Activated CD8-positive, alpha-beta memory T cell treated with anti-CD3 and anti-CD28 coated beads, Interleukin-2, amount 50 U/mL, for 48 hours (primary cell): ENCODE measurements around the gene RNF112.

ENCODE experiments used
- DNase-seq: peaks from one replicate; pipeline ENCODE4 v3.0.0-alpha.2; 2020

The RNF112 gene

GRCh38 chr17:19390951-19391350 lies 20.1 kb upstream of the RNF112 start:
- no peak for DNase-seq

GRCh38 chr17:19391432-19391831 lies 19.6 kb upstream of the RNF112 start:
- DNase-seq: no peak

GRCh38 chr17:19392303-19392702 lies 18.7 kb upstream of the RNF112 start:
- DNase-seq: no peak

GRCh38 chr17:19397556-19398041 lies 13.4 kb upstream of the RNF112 start:
- no peak for DNase-seq

GRCh38 chr17:19398301-19399181 lies 12.5 kb upstream of the RNF112 start:
- DNase-seq: no peak

GRCh38 chr17:19399750-19400450 lies 11.1 kb upstream of the RNF112 start:
- DNase-seq: no peak

- DNase-seq: no peak
These were observed 9.6 kb upstream of the RNF112 start for GRCh38 chr17:19401321-19402010.

- DNase-seq: no peak
These were observed 8.9 kb upstream of the RNF112 start for GRCh38 chr17:19402171-19402570.

GRCh38 chr17:19403021-19403420 lies 8.0 kb upstream of the RNF112 start:
- DNase-seq: no peak

GRCh38 chr17:19404264-19404663 lies 6.8 kb upstream of the RNF112 start:
- DNase-seq: no peak

GRCh38 chr17:19405114-19405513 lies 5.9 kb upstream of the RNF112 start:
- DNase-seq: no peak

- no peak for DNase-seq
These were observed 3.3 kb upstream of the RNF112 start for GRCh38 chr17:19407601-19408345.

GRCh38 chr17:19408346-19408710 lies 2.7 kb upstream of the RNF112 start:
- no peak for DNase-seq

- no peak for DNase-seq
These were observed 2.0 kb upstream of the RNF112 start for GRCh38 chr17:19409066-19409465.

- DNase-seq: no peak
These were observed 1.5 kb upstream of the RNF112 start for GRCh38 chr17:19409509-19409908.

- no peak for DNase-seq
These were observed 941 bp upstream of the RNF112 start for GRCh38 chr17:19410091-19410490.

- DNase-seq: no peak
These were observed 599 bp downstream of the RNF112 start for GRCh38 chr17:19411631-19412030.

- DNase-seq: no peak
These were observed 1.5 kb downstream of the RNF112 start for GRCh38 chr17:19412510-19412909.

- DNase-seq: no peak
These were observed 2.0 kb downstream of the RNF112 start for GRCh38 chr17:19412984-19413383.

- no peak for DNase-seq
These were observed 2.7 kb downstream of the RNF112 start for GRCh38 chr17:19413761-19414160.

- no peak for DNase-seq
These were observed 3.6 kb downstream of the RNF112 start for GRCh38 chr17:19414396-19415280.

- no peak for DNase-seq
These were observed 4.3 kb downstream of the RNF112 start for GRCh38 chr17:19415311-19415710.
